ENCODE data around the gene LSM10.

DNA sequence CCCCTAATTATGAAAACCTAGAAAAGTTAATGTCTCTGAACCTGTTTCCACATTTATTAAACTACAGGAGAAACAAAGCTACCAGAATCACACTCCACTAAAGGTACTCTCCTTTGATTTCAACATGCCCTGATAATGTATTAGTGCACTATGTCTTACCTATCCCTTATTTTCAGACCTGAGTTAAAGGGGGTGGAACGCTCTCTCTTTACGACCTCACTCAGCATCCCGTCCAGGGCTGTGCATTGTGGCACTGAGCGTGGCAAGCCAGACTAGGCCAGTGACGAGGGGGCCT, 678 bp downstream of the LSM10 start:
- TF ChIP-seq CTCF (IDR thresholded peaks at IDR 0.05; ENCODE audit: extremely low read depth in 1 of 2, insufficient read depth in 1 of 2, low read depth in 1 of 2, low read length in 2 of 2) (no peak), EZH2 (IDR thresholded peaks at IDR 0.05; ENCODE audit: borderline replicate concordance, low read depth, low read length, severe bottlenecking) (no peak), POLR2A (IDR thresholded peaks at IDR 0.05; ENCODE audit: low read depth, low read length) (no peak)

Data from endothelial cell of umbilical vein (primary cell).